Midbrain (tissue), 1 donor: Measurements from ENCODE around the gene SFXN3.

Experiments
- DNase-seq: peaks from one replicate; lab custom pipeline; 2025; lab: John Stamatoyannopoulos, UW

SFXN3 gene

DNA sequence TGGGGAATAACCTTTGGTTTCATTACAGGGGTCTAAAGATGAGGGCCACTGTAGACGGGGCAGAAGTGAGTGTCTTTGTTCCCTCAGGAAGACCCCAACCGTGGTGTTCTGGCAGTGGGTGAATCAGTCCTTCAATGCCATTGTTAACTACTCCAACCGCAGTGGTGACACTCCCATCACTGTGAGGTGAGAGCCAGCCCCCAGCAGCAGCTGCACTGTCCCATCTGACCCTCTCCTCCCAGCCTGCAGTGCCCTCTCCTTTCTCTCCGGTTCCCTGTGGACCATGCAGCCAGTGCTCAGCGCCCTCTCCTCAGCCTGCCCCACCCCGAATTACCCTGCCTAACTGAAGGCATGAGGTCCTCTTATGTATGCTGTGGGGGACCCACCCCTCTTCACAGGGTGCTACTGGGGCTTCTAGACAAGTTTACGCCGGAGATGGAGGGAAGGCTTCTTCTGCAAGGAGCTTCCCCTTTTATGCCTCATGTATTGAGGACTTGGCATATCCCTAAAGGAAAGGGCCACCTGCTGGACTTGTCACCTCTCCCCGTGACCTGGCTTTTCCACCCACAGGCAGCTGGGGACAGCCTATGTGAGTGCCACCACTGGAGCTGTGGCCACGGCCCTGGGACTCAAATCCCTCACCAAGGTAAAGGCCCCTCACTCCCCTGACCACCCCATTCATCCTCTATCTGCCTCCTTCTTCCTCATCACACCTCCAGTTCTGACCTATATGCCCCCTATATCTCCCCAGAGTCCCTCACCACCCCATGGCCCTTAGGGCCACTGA is 5.1 kb downstream of the SFXN3 start:
- no peak for DNase-seq

DNA sequence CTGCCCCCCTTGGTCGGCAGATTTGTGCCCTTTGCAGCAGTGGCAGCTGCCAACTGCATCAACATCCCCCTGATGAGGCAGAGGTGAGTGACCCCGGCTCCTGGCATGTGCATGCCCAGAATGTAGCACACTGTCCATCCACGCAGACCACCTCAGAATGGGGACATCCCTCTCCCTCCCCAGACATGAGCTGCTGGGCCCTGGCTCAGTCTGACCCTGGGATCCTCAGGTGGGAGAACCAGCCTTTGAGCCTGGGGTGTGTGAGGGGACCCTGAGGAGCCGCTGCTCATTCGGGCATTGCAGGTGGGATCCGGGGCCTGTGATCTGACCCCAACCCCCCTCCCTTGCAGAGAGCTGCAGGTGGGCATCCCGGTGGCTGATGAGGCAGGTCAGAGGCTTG is 5.7 kb downstream of the SFXN3 start:
- DNase-seq, result no peak

DNA sequence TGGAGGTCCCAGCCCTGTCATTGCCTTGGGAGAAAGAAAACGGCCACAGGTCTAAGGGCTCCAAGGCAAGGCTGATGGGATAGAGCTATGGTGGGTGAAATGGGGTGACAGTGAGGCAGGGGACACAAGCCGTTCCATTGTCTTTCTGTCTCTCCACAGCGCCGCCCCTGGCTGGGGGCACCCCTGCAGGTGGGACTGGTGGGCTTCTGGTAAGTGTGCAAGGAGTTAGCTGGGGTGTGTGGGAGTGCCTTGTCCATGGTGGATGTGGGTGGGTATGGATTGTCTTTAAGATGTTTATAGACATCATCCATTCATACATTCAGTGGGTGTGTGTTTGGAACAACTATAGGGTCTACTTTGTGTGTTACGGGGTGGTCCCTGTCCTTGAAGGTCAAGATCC is 7.5 kb downstream of the SFXN3 start:
- no peak for DNase-seq

DNA sequence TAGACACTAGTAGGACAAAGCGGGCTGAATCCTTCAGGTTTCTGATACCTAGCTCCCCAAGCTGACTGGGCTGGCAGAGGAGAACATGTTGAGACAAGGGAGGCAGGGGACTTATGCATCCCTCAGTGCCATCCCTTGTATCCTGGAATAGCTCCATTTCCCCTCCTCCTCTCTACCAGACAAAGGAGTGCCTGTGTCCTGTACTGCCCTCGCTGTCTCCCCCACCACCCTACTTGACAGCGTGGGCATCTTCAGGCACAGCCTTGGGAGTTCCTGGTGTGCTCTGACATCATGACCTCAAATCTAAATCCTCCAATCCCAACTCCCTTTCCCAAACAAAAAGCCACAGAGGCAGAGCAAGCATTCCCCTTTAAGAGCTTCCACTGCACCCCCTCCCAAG is 9.0 kb downstream of the SFXN3 start:
- DNase-seq, result no peak

DNA sequence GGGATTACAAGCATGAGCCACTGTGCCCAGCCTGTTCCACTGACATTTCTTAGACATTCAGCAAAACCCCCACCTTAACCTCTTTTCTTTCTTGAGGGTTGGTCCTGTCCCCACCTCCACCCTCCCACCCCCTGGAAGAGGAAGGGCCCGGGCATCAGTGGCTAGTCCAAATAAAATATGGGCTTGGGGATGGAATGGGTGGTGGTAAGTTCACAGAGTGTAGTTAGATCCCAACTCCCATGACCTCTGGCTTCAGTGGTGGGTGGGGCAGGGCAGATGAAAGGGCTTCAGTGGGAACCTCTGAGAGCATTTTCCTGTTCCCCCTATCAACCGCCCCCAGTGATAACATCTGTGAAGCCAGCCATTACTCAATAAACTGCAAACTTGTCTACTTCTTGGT is 9.8 kb downstream of the SFXN3 start:
- DNase-seq, result no peak

GRCh38 chr10:101041252-101041761 is 10.3 kb downstream of the SFXN3 start:
- DNase-seq, result peak; percentile 82

GRCh38 chr10:101042118-101042517 is 11.1 kb downstream of the SFXN3 start:
- no peak for DNase-seq

DNA sequence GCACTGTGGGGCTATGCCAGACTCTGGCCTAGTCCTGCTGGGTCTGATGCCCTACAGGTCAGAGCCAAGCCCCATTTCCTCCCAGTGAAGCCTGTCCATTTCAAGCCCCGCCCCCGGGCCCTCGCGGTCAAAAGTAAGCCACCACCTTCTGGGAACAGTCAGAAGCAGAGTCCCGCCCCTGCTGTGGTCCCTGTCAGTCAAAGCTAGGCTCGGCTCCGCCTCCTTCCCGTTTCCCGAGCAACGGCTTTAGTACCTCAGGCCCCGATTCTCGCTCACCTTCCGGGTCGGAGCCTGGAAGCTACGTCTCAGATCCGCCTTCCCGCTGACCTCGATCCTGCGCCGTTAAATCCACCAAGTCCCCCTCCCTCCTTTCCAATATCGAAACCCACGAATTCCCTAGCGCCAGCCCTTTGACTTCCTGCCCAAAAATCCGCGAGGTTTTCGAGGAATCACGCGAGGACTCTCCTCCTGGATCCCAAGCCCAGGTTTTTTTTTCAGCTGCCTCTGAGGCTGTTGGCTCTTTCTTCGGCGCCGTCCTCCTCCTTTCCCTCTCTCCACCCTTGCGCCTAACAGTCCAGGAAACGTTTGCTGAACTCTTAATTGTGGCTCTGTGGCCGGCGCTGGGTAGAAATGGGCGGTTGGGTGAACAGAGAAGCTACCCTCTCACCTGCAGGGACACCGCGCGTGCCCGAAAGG is 11.8 kb downstream of the SFXN3 start:
- DNase-seq, result peak; percentile 78

DNA sequence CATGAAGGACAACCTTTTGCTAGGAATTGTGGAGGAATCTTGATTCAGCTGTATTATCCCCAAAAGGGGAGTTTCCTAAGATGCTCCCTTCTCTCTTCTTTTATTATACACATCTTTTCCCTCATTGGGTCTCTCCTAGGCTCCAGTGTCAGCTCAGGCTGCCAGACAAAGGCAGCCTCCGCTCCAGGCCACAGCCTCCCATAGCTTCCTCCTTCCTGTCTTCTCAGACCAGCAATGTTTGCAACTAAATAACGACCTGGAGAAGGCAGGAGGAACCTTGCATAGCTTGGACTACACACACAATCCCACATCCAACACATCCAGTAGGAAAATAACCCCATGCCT is 12.3 kb downstream of the SFXN3 start:
- DNase-seq, result no peak

DNA sequence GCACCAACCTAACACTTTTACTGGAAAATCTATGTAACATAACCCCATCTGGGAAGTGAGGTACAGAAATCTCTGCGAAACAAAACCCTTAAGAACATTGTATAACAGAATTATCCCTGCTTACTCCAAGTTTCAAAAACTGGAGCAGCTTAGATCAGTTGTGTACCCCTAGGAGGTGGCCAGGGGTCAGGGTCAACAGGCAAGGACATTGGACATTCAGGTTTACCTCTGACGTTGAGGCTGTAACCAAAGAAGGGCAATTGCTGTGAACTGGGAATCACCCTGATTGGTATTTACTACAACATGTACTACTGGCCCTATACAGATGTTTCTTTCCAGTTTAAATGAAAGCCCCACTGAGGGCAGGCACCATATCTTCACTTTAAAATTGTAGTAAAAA is 13.1 kb downstream of the SFXN3 start:
- DNase-seq, result no peak

DNA sequence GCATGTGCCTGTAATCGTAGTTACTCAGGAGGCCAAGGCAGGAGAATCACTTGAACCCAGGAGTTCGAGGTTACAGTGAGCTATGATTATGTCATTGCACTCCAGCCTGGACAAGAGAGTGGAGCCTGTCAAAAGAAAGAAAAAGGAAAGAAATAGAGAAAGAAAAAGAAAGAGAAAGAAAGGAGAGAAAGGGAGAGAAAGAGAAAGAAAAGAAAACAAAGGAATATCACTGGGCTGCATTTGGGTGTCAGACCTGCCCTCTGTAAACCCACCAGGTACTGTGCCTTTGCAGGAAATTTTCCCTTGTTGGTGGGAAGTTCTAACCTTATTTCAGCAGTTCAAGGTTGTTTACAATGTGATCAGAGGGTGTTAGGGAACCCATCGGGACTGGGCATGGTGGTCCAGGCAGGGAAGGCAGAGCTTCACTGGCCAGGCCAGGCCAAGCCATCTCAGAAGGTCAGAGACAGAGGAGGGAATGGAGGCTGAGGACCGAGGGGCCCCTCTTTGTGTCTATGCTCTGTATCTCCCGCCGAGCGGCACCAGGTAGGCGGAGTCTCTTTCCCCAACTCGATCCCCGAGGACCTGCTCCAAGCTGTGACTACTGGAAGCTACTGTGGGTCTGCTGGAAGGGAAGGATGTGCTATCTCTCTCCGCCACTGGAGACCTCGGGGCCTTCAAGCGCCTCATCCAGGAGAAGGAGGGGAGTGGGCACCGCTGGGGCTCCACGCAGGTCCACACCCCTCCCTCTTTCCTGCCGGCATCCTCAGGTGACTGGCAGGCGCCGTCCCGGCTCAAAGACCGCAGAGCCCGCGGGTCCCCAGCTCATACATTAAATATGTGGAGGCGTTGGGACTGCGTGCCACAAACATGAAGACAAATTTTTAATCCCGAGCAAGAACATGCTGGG is 15.6 kb downstream of the SFXN3 start:
- DNase-seq, result no peak

GRCh38 chr10:101047268-101047667 is 16.2 kb downstream of the SFXN3 start:
- no peak for DNase-seq

DNA sequence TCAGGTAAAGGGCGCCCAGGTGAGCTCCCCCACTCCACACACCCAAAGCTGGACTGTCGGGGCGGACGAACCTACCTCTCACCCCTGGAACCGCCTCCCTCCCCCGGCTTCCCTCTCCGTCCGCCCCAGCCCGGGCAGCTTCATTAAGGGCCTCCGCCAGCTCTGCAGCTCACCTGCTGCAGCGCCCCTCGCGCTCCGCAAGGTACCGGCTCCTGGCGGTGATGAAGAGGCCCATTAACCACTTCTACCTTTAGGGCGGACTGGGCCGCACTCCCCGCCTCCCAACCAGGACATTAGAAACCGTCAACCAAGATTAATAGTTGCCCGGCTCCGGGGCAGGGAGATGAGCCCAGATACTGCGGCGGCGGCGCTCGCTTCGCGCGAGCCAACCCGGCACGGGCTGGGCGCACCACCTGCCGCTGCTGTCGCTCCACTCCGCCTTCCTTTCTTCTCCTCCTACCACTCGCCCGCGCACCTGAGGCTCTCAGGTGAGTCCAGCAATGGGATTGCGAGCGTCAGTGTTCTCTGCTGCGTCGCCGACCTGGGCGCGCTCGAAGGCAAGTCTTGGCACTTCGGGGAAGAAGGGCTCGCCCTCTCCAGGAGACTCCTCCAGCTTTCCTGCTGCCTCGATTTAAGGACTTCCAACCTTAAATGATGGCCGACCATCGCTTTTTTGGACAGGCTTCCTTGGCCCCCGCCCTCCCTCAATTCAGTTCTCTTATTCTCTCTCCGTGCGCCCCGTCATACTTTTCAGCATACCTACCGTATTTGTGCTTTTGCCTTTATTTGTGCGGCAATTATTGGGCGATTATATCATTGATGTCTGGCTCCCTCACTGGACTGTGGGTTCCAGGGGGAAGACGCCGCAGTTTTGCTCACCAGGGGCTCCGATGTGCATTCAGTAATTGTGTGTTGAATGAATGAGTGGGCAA is 17.2 kb downstream of the SFXN3 start:
- DNase-seq, result no peak

DNA sequence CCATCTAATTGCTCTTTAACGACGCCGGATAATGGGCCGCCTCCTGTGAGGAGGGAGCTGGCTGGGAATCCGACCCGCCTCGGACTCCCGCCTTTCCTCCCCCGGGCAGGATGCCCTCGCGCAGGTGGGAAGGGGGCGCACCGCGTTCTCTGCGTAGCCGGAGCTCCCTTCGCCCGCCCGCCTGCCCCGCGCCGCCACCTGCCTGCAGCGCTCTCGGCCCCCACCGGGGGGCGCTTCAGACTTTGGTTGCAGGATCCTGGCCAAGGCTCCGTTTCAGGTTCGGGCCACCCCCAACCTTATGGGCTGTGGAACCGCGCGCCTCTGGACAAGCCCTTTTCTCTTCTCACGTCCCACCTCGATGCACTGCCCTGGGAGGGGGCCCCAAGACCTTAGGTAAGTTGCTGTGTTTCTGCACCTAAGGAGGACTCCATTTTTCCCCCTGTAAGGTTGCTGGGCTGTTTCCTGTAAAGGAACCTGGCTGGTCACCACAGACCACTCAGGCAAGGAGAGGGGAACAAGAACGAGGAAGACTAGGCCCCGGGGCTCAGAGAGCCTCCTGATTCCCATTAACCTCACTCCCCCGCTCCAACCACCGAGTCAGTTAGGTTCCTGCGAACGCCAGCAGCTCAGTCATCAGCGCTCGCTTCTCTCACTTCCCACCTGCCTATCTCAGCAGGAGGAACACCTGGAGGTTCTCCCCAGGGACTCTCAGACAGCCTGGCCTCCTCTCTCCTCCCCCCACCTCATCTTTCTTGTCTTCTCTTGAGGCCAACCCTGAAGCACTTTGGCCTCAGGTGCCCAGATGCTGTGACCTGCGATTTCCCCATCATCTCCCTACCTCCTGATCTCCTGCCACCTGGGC is 19.4 kb downstream of the SFXN3 start:
- peak; percentile 4 for DNase-seq

GRCh38 chr10:101052285-101052684 is 21.3 kb downstream of the SFXN3 start:
- no peak for DNase-seq

DNA sequence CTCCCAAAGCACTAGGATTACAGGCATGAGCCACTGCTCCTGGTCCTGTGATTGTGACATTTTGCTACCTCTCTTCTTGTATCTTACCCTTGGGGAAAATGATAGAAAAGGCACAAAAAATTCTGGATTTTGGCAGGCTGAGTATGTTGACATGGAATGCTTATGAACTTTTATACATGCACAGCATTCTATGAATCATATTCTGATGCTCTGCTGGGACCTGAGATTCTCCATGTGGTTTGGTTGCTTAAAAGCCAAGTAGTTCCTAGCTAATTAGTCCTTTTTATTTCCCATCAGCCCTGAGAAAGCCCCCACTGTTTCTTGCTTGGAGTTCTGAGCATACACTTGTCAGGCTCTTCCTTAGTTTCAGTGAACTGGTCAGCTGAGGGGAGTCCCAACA is 22.5 kb downstream of the SFXN3 start:
- DNase-seq, result no peak

DNA sequence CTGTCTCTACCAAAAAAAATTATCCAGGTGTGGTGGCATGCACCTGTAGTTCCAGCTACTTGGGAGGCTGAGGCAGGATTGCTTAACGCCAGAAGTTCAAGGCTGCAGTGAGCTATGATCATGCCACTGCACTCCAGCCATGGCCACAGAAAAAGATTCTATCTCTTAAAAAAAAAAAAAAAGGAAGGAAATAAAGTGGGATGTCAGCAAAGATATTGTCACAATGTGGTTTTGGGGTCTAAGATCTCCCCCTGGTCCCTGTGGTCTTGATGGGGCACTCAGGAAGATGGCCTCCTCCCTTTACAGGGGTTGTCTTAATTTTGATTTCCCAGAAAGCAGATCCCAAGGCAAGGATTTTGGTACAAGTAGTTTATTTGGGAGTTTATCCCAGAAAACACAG is 23.3 kb downstream of the SFXN3 start:
- no peak for DNase-seq

DNA sequence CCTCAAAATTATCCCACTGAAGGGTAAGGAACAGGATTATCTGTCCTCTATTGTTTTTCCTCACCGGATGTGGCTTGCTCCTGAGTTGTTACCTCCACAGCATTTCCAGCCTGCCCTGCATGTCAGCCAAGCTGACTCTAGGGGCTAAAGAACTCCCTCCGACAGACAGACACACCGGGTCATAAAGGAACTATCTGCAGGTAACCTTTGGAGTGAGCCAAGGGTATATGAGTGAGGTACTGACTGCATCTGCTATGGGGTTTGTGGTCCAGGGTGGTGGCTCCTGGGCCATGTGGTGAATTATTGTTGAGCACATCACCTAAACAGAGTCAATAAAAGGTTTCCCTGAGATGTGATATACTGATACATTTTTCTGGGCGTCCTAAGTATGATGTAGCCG is 23.8 kb downstream of the SFXN3 start:
- DNase-seq, result no peak

GRCh38 chr10:101055411-101055810 is 24.4 kb downstream of the SFXN3 start:
- no peak for DNase-seq

- DNase-seq, result no peak
Observed at GRCh38 chr10:101056365-101057151, 25.5 kb downstream of the SFXN3 start.
